ENCODE measurements around the gene PDE11A.
"Not testable (repeated sequence)": the region's sequence is repeated elsewhere in the genome, so short reads cannot be mapped to it uniquely, and the experiment has no call there.

Gene PDE11A

DNA sequence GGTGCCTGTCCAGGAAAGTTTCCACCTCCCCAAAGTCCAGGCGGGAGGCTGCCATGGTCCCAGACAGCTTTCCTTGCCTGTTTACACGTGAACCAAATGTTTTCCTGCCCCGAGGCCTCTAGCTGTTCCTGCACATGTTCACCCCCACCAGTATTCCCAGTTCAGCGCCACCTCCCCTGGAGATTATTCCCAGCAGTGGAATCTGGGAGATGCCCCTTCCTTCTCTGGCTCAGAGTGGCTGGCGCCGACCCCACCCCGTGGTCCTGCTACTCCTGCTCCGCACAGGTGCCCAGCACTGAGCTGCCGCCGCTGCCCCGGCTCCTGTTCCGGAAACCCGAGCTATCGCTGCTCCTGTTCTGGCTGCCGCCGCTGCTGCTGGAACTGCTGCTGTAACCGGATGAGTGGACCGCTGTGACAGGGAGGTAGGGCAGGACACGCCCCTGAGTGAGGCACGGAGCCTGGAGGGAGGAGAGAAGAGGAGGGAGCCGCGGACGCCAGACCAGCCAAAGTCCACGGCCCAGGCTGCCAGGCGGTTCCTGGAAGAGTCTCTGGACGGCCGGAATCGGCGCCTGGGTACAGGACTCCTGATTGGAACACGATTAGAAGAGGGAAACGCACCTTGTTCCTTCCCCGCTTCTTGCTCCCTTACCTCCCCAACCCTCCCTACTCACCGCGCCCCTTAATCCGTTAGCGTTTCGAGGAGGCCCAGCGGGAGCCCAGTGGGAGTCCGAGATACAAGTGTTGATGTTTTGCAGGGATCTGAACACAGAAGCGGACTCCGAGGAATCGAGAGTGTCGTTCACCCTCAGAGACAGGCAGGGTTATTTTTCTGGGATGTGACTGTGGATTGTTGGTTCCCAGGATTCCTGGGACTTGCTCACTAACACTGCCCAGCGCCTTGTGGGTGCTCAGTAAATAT is at the start of gene PDE11A:
PDE11A (minus strand) TSS at position 395 of the 919 bp plus-strand sequence; CDS start at position 55, 340 bp downstream.
- peak; percentile 7 to 13 for DNase-seq

DNA sequence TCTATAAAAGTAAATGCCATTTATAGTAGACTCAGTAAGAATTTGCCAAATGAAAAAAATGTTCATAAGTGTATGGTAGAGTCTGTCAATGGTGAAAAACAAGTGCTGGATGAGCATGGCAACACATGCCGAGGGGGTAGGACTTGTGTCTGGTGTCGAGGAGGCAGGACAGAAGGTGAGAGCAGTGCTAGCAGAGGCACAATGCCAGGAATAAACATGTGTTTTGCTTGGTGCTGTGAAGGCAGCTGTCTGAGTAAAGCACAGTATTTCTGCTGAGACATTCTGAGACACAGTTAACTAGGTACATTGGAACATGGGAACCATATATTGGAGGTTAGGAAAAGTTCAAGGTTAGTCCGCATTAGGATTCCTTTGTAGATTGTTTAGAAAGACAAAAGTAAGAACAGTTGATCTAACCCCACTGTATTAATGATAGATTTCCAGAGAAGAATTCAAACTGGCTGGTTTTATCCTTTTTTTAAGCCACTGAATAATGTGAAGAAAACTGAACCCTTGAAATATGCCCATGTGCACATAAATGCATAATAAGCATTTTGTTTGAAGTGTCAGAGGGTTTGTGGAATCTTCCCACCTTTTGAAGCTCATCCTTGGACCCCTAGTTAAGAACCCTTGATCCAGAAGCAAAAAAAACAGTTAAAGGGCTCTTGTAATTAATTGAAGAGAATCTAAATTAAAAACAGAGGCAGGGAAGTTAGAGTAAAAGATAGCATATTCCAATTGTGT is 46.8 kb upstream of the PDE11A start:
- DNase-seq, result no peak

DNA sequence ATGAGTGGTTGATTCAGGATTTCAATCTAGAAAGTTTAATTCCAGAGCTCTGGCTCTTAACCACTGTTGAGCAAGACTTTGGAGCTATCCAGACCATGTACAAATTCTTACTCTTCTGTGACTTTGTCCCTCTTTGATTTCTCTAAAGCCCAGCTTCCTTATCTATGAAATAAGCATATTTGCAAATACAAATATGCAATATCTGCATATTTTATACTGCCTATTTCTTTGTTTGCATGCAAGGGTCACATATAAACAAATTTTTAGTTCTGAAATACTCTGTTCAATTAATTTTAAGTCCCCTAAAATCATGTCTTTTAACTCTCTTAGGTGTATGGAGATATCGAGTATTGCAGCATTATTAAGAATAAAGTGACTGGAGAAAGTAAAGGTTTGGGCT is 45.1 kb upstream of the PDE11A start:
- no peak for DNase-seq

DNA sequence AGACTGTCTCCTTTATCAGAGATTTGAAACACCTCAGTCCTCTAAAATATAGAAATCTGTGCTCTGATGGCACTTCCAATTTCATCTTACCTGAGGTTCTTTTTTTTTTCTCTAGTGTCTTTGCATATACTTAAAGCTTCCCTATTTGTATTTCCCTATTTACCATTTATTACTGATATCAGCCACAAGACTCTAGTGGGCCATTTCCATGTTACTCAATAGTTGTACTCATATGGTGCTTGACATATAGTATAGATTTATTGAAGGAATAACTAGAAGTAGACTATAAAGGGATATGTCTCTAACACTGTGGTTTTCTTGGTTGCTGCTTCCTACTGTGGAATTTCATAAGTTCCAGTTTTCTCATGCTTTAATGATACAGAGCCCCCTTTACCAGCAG is 42.7 kb upstream of the PDE11A start:
- no peak for DNase-seq

DNA sequence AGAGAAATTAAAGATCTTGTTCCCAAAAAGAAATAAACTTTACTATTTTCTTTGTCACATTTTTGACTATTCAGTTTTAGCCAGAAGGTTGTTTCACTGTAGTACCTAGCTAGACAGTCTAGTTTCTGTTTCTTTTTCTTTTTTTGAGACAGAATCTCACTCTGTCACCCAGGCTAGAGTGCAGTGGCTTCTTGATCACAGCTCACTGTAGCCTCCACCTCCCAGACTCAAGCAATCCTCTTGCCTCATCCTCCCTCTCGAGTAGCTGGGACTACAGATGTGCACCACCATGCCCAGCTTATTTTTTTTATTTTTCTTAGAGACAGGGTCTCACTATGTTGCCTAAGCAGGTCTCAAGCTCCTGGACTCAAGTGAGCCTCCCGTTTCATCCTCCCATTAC is 41.9 kb upstream of the PDE11A start:
- no peak for DNase-seq

DNA sequence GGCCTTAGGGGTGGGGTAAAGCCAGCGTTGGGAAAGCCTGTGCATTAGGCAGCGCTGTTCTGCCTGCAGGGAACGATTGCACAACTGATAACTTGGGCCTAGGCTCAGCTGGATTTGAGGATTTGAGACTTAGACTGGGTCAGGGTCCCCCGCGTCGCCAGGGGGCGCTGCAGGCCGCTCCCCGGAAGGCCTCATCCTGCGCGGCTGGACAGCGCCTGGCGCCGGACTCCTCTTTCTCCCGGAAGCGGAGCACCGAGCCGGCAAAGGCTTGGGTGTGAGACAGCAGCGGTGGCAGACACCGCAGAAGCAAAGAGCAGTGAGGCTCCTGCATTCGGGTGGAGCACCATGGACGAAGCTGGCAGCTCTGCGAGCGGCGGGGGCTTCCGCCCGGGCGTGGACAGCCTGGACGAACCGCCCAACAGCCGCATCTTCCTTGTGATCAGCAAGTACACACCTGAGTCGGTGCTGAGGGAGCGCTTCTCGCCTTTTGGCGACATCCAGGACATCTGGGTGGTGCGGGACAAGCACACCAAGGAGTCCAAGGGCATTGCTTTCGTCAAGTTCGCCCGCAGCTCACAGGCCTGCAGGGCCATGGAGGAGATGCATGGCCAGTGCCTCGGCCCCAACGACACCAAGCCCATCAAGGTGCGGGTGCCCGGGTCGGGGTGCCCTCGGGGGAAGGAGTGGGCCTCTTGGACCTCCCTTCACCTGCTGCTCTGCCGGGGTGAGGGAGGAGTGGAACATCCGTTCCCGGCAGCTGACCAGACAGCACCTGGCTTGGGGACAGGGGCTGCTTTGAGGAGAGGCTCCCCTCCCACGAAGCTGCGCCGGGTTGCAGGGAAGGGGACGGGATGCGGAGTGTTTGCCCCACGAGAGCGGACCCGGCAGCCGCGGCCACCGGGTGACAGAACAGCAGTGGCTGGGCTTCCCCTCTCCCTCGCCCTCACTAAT is 39.9 kb upstream of the PDE11A start, which contains the start of gene RBM45:
RBM45 (plus strand) TSS at position 236 of the 951 bp plus-strand sequence; CDS start at position 346, 110 bp downstream.
- peak; percentile 86 to 91 for DNase-seq

DNA sequence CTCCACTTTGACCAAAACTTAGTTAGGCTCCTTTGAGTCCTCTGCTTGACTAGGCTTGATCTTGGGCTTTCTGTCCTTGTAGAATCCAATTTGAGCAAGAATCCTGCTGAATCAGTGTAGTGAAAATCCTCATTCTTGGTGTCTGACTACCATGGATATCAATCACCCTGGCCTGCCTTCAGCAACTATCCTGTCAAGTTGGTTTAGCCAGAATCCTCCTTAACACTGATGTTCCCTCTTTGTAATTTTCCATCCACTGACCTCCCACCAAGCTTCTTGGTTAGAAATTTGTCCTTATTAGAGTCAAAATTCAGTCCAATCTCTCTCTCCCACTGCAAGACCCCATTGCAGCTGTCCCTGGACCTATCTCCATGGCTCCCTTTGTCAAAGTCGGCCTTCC is 39.2 kb upstream of the PDE11A start:
- no peak for DNase-seq

DNA sequence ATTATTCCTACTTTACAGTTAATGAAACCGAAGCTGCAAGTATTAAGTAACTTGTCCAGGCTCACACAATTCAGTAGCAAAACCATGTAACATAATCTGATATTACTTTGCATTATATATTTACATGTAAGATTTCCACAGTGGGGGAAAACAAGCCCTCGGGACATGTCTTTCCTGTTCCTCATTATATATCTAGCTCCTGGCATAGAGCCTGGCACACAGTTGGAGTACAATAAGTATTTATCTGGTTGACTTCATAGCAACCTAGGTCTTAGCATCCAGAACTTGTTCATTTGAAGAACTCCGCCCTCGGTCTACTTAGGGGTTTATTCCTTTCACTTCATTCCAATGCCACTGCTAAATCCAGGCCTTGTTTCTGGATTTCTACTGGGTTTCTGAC is 38.1 kb upstream of the PDE11A start:
- no peak for DNase-seq

DNA sequence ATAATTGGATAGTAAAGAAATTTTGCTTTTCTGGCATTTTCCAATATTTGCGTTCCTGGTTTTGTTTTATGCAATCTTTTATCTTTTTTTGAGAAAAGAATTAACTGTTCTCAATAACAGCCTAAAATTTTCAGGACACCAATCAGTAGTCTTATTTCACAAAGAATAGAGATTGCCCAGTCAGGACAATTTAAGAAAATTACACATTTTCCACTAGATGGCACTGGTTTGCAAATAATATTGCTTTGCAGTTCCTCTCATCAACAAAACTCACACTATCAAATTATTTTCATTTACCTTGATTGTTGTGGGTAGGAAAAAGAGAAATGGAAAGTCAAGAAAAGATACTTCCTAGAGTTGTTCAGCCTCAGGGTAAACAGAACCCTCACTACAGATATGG is 37.2 kb upstream of the PDE11A start:
- peak in 1 of 2 experiments; percentile 31 for DNase-seq

DNA sequence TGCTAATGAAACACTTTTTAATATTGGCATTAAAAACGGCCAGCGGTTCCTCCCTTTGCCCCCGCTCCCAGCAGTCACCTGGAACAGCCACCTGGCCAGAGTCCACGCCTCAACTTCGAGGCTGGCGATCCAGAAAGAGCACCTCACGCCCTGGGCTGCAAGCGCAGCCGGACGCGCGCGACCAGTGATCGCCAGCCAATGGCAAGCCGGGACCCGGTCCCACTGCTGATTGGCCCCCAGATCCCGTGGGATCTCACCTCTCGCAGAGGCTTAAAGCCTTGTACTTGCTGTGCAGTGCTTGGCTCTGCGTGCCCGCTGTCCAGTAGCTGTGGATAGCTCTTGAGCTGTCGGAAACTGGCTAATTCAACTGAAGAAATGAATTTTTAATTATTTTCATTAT is 35.6 kb upstream of the PDE11A start:
- no peak for DNase-seq

DNA sequence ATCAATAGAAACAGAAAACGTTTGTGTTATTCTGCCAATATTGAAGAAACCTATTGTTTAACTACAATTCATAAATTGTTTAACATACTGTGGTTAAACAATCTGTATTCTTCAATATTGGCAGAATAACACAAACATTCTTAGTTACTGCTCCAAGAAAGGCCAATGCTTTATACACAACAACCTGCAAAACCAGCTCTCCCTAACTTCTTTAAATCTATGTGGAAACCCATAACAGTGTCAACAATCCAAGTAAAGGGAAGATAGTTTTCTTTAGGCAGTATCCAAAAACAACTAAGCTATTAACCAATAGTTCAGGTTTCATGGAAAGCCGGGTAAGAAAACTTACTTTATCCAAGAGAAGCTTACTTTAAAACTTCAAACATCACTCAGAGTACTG is 33.5 kb upstream of the PDE11A start:
- no peak for DNase-seq

DNA sequence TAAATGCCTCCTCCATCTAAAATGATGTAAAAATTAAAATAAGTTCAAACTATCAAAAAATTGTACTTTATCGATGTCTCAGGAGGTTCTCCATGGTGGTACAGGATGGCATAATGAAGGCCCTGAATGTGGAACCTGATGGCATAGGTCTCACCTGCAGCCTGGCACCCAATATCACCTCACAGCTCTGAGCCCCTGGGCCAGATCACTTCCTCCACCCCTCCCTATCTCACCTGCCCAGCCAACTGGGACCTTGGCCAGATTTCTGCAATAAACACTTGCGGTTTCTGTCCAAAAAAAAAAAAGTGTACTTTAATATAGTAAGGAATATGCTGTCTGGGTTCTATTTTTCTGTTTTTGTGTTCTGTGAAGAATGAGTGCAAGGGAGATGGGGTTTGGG is 33.0 kb upstream of the PDE11A start:
- no peak for DNase-seq

DNA sequence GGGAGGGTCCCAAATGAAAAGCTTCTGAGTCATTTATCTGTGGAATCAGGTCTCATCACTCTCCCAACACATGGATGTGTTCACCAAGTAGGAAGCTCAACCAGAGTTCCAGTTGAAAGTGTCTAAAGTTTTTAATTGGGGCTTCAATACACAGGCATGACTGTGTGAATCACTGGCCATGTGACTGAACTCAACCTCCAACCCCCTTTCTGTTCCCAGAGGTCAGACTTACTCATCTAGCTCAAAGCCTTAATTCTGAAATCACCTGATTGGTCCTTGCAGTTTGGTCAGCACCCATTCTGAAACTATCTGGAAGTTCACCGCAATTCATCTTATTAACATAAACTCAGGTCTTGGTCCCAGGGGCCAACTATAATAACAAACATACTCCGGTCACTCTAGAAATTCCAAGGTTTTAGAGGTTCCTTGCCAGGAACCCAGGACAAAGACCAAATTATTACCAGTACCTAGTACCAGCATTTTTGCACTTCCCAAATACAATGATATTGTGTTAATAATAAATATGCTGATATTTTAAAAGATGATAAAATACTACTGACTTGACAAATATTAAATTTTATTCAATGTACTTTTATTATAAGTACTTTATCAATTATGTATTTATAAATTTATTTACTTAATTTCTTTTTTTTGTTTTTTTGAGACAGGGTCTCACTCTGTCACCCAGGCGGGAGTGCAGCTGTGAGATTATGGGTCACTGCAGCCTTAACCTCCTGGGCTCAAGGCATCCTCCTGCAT is 28.9 kb upstream of the PDE11A start:
- no peak for DNase-seq

DNA sequence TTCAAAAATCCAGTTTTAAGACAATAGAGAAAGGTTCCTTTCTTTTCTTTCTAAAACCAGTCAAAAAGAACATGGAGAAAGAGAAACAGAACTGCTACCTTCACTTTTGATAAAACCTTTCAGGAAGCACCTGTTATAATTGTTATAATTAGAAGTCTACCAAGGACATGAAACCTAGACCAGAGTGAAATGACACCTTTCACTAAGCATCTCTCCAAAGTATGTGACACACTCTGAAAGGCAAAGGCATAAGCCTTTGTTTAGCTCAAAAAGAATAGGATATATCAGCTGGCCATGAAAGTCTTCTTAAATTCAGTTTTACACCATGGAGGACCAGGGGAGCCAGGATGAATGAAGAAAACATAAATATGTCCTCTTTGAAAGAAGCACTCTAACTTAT is 20.9 kb upstream of the PDE11A start:
- no peak for DNase-seq

DNA sequence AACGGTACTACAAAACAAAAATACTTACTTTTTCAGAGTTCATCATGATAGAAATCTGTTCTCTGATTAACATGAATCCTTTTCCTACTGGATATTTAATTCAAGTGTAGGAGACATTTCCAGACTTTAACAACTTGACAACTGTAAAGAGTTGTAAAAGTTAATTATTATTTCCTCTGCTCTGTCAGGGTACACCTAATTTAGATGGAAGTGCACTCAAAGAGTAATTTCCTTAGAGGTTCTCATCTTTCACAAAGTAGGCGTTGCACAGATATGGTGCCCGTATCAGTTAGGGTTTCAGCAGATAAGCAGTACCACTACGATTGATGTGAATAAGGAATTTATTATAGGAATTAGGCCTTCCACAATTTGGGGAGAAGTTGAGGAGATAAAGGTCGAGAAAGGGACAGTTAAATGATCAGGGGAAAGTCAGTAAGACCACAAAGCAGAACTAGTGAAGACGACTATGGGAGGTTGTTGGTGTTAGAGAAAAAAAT is 16.2 kb upstream of the PDE11A start:
- DNase-seq, result no peak

DNA sequence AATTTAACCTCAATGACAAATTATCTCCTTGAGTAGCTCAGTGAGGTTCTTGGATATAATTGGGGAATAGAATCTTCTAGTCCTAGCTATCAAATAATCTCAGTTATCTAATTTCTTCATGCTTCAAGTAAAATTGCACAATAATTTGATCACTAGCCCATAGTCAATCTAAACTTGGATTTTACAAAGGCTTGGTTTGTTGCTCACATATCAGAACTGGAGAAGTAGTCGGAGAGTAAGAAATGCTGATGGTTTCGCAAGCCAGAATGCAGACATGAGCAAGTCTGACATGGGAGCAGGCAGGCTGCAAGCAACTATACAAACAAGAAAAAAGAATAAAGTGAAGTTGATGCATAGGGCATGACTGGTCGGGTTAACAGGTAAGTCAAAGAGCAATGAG is 11.7 kb upstream of the PDE11A start:
- no peak for DNase-seq

DNA sequence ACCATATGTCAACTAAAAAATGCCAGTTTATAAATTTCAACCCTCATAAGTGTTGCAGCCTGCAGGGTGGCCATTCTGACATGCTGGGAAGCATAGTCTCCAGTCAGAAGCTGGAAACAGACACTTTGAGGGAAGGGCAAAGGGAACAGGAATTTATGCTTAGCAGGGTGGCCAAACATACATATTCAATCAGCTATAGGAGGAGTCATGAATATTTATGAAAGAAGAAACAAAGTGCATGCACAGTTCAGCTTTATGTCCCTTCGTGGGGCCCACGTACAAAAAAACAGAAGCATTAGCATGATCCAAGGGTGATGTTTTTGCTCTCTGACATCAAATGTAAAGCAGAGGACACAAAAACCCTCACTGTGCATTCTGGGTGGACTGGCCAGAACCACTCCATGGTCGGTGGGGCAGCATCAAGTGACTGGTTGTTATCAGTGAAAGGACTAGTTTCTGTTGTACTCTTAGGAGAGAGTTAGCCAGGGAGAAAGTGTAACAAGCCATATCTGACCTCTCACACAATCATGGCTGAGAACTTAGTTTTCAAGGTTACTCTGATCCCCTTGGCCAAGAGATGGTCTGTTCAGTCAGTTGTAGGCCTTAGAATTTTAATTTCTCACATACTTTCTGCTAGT is 9.9 kb upstream of the PDE11A start:
- no peak for DNase-seq

DNA sequence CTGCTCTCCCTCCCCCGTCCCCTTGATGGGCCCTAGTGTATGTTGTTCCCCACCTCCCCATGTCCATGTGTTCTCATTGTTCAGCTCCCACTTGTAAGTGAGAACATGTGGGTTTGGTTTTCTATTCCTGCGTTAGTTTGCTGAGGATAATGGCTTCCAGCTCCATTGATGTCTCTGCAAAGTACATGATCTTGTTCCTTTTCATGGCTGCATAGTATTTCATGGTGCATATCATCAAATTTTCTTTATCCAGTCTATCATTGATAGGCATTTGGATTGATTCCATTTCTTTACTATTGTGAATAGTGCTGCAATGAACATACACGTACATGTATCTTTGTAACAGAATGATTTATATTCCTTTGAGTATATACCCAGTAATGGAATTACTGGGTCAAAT is 6.7 kb upstream of the PDE11A start:
- DNase-seq, result not testable (repeated sequence)

DNA sequence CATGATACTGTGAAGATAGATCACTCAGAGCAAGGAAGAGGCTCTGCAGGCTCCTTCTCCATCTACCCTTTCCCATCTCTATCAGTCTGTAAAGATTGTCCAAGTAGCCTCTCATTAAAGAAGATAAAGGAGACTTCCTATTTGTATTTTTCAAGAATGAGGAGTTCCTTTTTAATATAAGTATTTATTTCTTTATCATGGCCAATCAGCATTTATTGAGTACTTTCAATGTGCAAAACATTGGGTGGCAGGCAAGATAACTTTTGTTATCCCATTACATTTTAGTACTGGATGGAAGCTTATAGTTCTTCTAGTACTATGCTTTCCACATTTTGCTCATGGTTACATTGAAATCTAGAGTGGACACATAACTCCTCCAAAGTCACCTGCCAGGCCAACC is 3.6 kb upstream of the PDE11A start:
- no peak for DNase-seq

DNA sequence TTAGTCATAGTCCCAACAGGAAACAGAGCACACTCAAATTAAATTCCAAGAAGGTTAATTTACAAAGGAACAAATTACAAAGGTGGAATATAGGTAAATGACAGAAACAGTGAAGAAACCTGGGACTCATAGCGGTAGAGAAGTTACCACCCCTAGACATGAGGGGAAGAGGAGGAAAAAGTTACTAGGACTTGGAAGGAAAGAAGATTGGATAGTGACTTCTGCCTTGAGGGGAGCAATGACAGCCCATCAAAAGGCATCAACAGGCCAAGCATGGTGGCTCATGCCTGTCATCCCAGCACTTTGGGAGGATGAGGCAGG is 2.4 kb upstream of the PDE11A start:
- no peak for DNase-seq
